Measurements from ENCODE around the gene MTRR. TPM values are rescaled to one million over a fixed set of nuclear protein-coding genes. Genes with fewer than 3 reads are reported as not detected.

MTRR gene
- total RNA-seq, 1 experiment from 2014 or later: 57.1 TPM

DNA sequence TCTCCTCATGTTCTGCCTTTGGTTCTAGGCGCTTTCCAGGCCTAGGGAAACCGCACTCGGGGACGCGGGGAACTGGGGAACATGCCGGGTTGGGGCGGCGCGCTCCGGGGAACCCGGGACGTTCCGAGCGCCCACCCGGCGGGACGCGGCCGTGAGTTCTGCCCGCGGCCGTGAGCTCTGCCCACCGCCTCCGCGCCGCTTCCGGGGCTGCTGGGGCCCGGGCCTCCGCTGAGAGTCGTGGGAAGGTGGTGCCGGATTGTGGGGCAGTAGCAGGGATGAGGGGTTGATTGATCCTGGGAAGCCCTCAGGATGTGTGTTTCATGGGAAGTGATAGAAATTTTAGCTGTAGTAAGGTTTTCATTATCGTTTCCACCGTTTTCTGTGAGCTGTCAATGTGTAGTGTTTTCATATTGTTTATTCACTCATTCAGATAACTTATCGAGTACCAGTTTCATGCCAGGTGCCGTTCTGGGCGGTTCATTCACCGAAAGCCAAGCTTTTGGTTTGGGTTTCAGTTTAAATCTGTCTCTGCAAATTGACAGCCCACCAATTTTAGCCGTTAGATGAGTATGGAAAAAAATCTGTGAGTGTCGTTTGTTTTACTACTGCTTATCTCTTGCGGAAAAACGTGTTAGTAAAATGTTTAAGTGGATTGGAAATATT is 657 bp downstream of the MTRR start:
- POLR2A ChIA-PET (ENCODE audit: low non-redundant PET): no interaction called here

DNA sequence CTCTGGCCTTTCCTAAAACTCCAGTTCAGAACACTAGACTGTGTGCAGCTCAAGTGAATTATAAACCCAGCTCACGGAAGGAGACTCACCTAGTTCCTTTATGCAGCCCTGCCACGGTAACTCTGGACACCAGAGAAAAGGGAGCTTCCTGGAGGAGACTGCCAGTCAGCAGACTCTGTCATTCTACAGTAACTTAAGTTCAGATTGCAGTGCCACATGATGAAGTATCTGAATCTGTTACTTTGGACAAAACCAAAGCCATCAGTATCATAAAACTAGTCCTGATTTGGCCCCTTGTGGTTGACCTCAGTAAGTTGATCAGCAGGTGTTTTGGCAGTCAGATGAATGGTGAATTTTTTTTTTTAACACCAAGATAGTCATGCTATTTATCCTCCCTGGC is 2.7 kb downstream of the MTRR start:
- POLR2A ChIA-PET (ENCODE audit: low non-redundant PET): no interaction called here
- intact Hi-C loops (cut with micrococcal nuclease; ENCODE audit: unreplicated experiment): loop anchor here (10.0 kb wide), 1 partner anchor 1097 kb away; no protein-coding TSS in a partner anchor
- peaks cover 19% of the 10 kb centered on the region for H3K36me3 ChIP-seq (ENCODE audit: insufficient read depth, low read length, poor library complexity, severe bottlenecking)
- no peaks in the 10 kb centered on the region for H3K9me3 ChIP-seq (ENCODE audit: low read depth, low read length, poor library complexity, severe bottlenecking)
- H3K27ac ChIP-seq (ENCODE audit: low read depth, low read length, poor library complexity, severe bottlenecking): no peak overlapping the region
- no peak for DNase-seq (ENCODE audit: low spot score)
- CTCF ChIA-PET: interaction anchor here (1.0 kb wide), 1 partner anchor 15 kb away, joined by 3 read pairs; no protein-coding TSS in a partner anchor
- TF ChIP-seq, protein P1, sequence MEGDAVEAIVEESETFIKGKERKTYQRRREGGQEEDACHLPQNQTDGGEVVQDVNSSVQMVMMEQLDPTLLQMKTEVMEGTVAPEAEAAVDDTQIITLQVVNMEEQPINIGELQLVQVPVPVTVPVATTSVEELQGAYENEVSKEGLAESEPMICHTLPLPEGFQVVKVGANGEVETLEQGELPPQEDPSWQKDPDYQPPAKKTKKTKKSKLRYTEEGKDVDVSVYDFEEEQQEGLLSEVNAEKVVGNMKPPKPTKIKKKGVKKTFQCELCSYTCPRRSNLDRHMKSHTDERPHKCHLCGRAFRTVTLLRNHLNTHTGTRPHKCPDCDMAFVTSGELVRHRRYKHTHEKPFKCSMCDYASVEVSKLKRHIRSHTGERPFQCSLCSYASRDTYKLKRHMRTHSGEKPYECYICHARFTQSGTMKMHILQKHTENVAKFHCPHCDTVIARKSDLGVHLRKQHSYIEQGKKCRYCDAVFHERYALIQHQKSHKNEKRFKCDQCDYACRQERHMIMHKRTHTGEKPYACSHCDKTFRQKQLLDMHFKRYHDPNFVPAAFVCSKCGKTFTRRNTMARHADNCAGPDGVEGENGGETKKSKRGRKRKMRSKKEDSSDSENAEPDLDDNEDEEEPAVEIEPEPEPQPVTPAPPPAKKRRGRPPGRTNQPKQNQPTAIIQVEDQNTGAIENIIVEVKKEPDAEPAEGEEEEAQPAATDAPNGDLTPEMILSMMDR (conservative IDR thresholded peaks at IDR 0.05; ENCODE audit: low read depth, low read length): no peak
- TF ChIP-seq EZH2 (IDR thresholded peaks at IDR 0.05; ENCODE audit: borderline replicate concordance, low read depth, low read length, poor library complexity, severe bottlenecking): no peak
- H3K27me3 ChIP-seq (replicated peaks; ENCODE audit: insufficient read depth, low read depth, low read length, poor library complexity): no peaks in the 10 kb centered on the region
- H3K4me1 ChIP-seq (ENCODE audit: insufficient read depth, low read length, poor library complexity, severe bottlenecking): peaks cover 15% of the 10 kb centered on the region
- H3K4me3 ChIP-seq (ENCODE audit: low read depth, low read length, poor library complexity, severe bottlenecking): no peak overlapping the region
- BruUV-seq (replicated peaks): no TSS peak

More for the DNA sequence above, 657 bp downstream of the MTRR start:
- peak; percentile 14 for DNase-seq (ENCODE audit: low spot score)
- BruUV-seq (replicated peaks): no TSS peak
- H3K9me3 ChIP-seq (ENCODE audit: low read depth, low read length, poor library complexity, severe bottlenecking): no peaks in the 10 kb centered on the region
- intact Hi-C loops (cut with micrococcal nuclease; ENCODE audit: unreplicated experiment): loop anchor here (10.0 kb wide), 1 partner anchor 1095 kb away; no protein-coding TSS in a partner anchor
- H3K27me3 ChIP-seq (replicated peaks; ENCODE audit: insufficient read depth, low read depth, low read length, poor library complexity): no peaks in the 10 kb centered on the region
- CTCF ChIA-PET: no interaction called here
- peak overlapping the region; percentile 95 for H3K4me3 ChIP-seq (ENCODE audit: low read depth, low read length, poor library complexity, severe bottlenecking)
- H3K4me1 ChIP-seq (ENCODE audit: insufficient read depth, low read length, poor library complexity, severe bottlenecking): peaks cover 15% of the 10 kb centered on the region
- peaks cover 19% of the 10 kb centered on the region for H3K36me3 ChIP-seq (ENCODE audit: insufficient read depth, low read length, poor library complexity, severe bottlenecking)
- peak overlapping the region; percentile 95 for H3K27ac ChIP-seq (ENCODE audit: low read depth, low read length, poor library complexity, severe bottlenecking)
- no peak for TF ChIP-seq EZH2 (IDR thresholded peaks at IDR 0.05; ENCODE audit: borderline replicate concordance, low read depth, low read length, poor library complexity, severe bottlenecking)
- TF ChIP-seq, protein P1 (conservative IDR thresholded peaks at IDR 0.05; ENCODE audit: low read depth, low read length): no peak

DNA sequence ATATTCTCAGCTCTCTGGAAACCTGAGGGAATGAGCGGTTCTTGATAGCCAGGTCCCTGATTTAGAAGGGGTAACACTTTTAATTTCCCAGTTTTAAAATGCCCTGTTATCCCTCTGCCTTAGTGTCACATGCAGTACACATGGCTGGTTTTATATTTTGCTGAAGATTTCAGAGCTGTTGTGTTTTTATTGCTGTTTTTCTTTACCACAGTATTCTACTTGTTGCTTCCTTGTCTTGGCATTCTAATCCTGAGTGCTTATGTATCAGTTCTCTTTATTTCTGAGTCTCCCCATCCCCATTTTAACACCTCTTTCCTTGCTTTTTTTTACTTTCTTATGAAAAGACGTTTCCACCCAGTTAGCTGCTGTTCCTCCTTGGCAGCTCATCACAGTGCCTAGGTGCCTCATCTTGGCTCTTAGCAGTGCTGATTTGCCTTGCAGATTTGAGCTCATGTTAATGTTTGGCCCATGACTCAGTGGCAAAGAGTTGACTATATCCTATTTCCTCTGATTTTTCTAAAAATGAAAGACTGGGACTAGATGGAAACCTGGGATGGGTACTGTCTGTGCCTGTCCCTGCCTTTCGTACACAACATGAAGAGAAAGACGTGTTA is 3.7 kb downstream of the MTRR start:
- TF ChIP-seq, protein P1 (conservative IDR thresholded peaks at IDR 0.05; ENCODE audit: low read depth, low read length): no peak
- TF ChIP-seq EZH2 (IDR thresholded peaks at IDR 0.05; ENCODE audit: borderline replicate concordance, low read depth, low read length, poor library complexity, severe bottlenecking): no peak
- BruUV-seq (replicated peaks): no TSS peak
- CTCF ChIA-PET: interaction anchor here (1.0 kb wide), 1 partner anchor 14 kb away, joined by 3 read pairs; no protein-coding TSS in a partner anchor
- Histone ChIP-seq H3K27ac (ENCODE audit: low read depth, low read length, poor library complexity, severe bottlenecking) (no peak overlapping the region), H3K27me3 (replicated peaks; ENCODE audit: insufficient read depth, low read depth, low read length, poor library complexity) (no peaks in the 10 kb centered on the region), H3K9me3 (ENCODE audit: low read depth, low read length, poor library complexity, severe bottlenecking) (no peaks in the 10 kb centered on the region), H3K4me1 (ENCODE audit: insufficient read depth, low read length, poor library complexity, severe bottlenecking) (peaks cover 12% of the 10 kb centered on the region), H3K4me3 (ENCODE audit: low read depth, low read length, poor library complexity, severe bottlenecking) (no peak overlapping the region), H3K36me3 (ENCODE audit: insufficient read depth, low read length, poor library complexity, severe bottlenecking) (peaks cover 23% of the 10 kb centered on the region)
- intact Hi-C loops (cut with micrococcal nuclease; ENCODE audit: unreplicated experiment): loop anchor here (10.0 kb wide), 1 partner anchor 1098 kb away; no protein-coding TSS in a partner anchor
- no peak for DNase-seq (ENCODE audit: low spot score)
- POLR2A ChIA-PET (ENCODE audit: low non-redundant PET): no interaction called here
